OCI-LY1 (cell line): ENCODE measurements around the gene MYO16.

ENCODE experiments used
- H2AFZ ChIP-seq: fragments of 200-600 bp; sonication (generic), shearing (Covaris generic); 2 replicates; pipeline ENCODE4 v1.6.0; 2014; ENCODE audit warnings: antibody characterized with exemption, mild to moderate bottlenecking, low read length
- H3F3A ChIP-seq: fragments of 200-600 bp; sonication (generic), shearing (Covaris generic); 2 replicates; pipeline ENCODE4 v1.6.0; 2014; ENCODE audit warnings: mild to moderate bottlenecking, antibody characterized with exemption, low read length, moderate library complexity; ENCODE audit not compliant: insufficient read depth
- H3K27ac ChIP-seq: fragments of 200-600 bp; sonication (generic); 2 replicates; pipeline ENCODE4 v1.5.1; 2014; ENCODE audit warnings: low read length, mixed run types, mild to moderate bottlenecking, low read depth; ENCODE audit not compliant: poor library complexity, severe bottlenecking
- H3K27me3 ChIP-seq: fragments of 200-600 bp; sonication (generic); 2 replicates; pipeline ENCODE4 v1.6.0; 2014; ENCODE audit warnings: antibody characterized with exemption, mild to moderate bottlenecking, low read length, moderate library complexity; ENCODE audit not compliant: insufficient read depth
- H3K36me3 ChIP-seq: fragments of 200-600 bp; sonication (generic); 2 replicates; pipeline ENCODE4 v1.6.1; 2014; ENCODE audit warnings: mild to moderate bottlenecking, antibody characterized with exemption, low read length, moderate library complexity, mixed read lengths; ENCODE audit not compliant: insufficient read depth
- H3K4me1 ChIP-seq: fragments of 200-600 bp; sonication (generic); 2 replicates; pipeline ENCODE4 v1.5.1; 2014; ENCODE audit warnings: mild to moderate bottlenecking, low read length, moderate library complexity; ENCODE audit not compliant: insufficient read depth, severe bottlenecking
- H3K4me2 ChIP-seq: fragments of 200-600 bp; sonication (generic), shearing (Covaris generic); 2 replicates; pipeline ENCODE4 v1.6.1; 2014; ENCODE audit warnings: low read length
- H3K4me3 ChIP-seq: fragments of 200-600 bp; sonication (generic); 2 replicates; pipeline ENCODE4 v1.5.1; 2014; ENCODE audit warnings: low read length, low read depth, mild to moderate bottlenecking, mixed read lengths; ENCODE audit not compliant: poor library complexity, severe bottlenecking
- H3K79me2 ChIP-seq: fragments of 200-600 bp; shearing (Covaris generic); 2 replicates; pipeline ENCODE4 v1.6.1; 2016; ENCODE audit warnings: mixed run types, low read length, mixed read lengths; ENCODE audit not compliant: insufficient read depth
- H3K9ac ChIP-seq: fragments of 200-600 bp; sonication (generic), shearing (Covaris generic); 2 replicates; pipeline ENCODE4 v1.6.1; 2014; ENCODE audit warnings: mild to moderate bottlenecking, low read length, mixed read lengths
- H3K9me2 ChIP-seq: fragments of 200-600 bp; sonication (generic), shearing (Covaris generic); 2 replicates; pipeline ENCODE4 v1.6.1; 2014; ENCODE audit warnings: low read depth, mild to moderate bottlenecking, low read length, mixed read lengths
- H3K9me3 ChIP-seq: fragments of 200-600 bp; shearing (Covaris generic); 2 replicates; pipeline ENCODE4 v1.6.1; 2014; ENCODE audit warnings: low read length, mixed read lengths
- H4K20me1 ChIP-seq: fragments of 200-600 bp; sonication (generic), shearing (Covaris generic); 2 replicates; pipeline ENCODE4 v1.6.0; 2016; ENCODE audit warnings: mild to moderate bottlenecking, low read length; ENCODE audit not compliant: insufficient read depth
- EZH2 ChIP-seq: fragments of 200-600 bp; sonication (generic), shearing (Covaris generic); IDR thresholded peaks from 2 replicates; pipeline ENCODE4 v1.8.0; 2017; ENCODE audit warnings: borderline replicate concordance, mixed run types, mild to moderate bottlenecking, antibody characterized with exemption, low read length, moderate library complexity, mixed read lengths
- TF ChIP-seq, protein P1 (sequence below): fragments of 200-600 bp; sonication (generic), shearing (Covaris generic); IDR thresholded peaks from 2 replicates; pipeline ENCODE4 v1.5.1; 2017; ENCODE audit warnings: mild to moderate bottlenecking, antibody characterized with exemption, low read length, moderate library complexity, mixed read lengths

MYO16 gene

GRCh38 chr13:109156181-109156935 lies 526.9 kb downstream of the MYO16 start:
- H3K4me1 ChIP-seq = peaks cover 31% of the 10 kb centered on the region
- H2AFZ ChIP-seq = no peak overlapping the region
- H3K4me3 ChIP-seq = no peak overlapping the region
- TF ChIP-seq, protein P1, sequence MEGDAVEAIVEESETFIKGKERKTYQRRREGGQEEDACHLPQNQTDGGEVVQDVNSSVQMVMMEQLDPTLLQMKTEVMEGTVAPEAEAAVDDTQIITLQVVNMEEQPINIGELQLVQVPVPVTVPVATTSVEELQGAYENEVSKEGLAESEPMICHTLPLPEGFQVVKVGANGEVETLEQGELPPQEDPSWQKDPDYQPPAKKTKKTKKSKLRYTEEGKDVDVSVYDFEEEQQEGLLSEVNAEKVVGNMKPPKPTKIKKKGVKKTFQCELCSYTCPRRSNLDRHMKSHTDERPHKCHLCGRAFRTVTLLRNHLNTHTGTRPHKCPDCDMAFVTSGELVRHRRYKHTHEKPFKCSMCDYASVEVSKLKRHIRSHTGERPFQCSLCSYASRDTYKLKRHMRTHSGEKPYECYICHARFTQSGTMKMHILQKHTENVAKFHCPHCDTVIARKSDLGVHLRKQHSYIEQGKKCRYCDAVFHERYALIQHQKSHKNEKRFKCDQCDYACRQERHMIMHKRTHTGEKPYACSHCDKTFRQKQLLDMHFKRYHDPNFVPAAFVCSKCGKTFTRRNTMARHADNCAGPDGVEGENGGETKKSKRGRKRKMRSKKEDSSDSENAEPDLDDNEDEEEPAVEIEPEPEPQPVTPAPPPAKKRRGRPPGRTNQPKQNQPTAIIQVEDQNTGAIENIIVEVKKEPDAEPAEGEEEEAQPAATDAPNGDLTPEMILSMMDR = no peak
- no peak for TF ChIP-seq EZH2
- H3K27ac ChIP-seq = no peak overlapping the region
- H3K27me3 ChIP-seq = no peaks in the 10 kb centered on the region
- no peaks in the 10 kb centered on the region for H3F3A ChIP-seq
- H3K36me3 ChIP-seq = no peaks in the 10 kb centered on the region; the same call in 1 of the 2 replicates
- H3K79me2 ChIP-seq = no peaks in the 10 kb centered on the region
- no peaks in the 10 kb centered on the region for H3K9me2 ChIP-seq
- H3K9me3 ChIP-seq = no peaks in the 10 kb centered on the region
- no peak overlapping the region for H3K4me2 ChIP-seq
- no peaks in the 10 kb centered on the region for H4K20me1 ChIP-seq
- H3K9ac ChIP-seq = no peak overlapping the region

- no peak overlapping the region for H3K4me3 ChIP-seq
- no peaks in the 10 kb centered on the region; the same call in 1 of the 2 replicates for H3K36me3 ChIP-seq
- peaks cover 40% of the 10 kb centered on the region for H3K4me1 ChIP-seq
- no peak overlapping the region for H2AFZ ChIP-seq
- H3K79me2 ChIP-seq = no peaks in the 10 kb centered on the region
- no peaks in the 10 kb centered on the region for H4K20me1 ChIP-seq
- H3K9me3 ChIP-seq = no peaks in the 10 kb centered on the region
- no peak overlapping the region for H3K27ac ChIP-seq
- H3K9me2 ChIP-seq = no peaks in the 10 kb centered on the region
- no peak overlapping the region for H3K9ac ChIP-seq
- H3K27me3 ChIP-seq = no peaks in the 10 kb centered on the region
- no peak overlapping the region for H3K4me2 ChIP-seq
- no peaks in the 10 kb centered on the region for H3F3A ChIP-seq
- TF ChIP-seq EZH2 = no peak
- TF ChIP-seq, protein P1 = no peak
Measured at GRCh38 chr13:109157275-109157674, 527.9 kb downstream of the MYO16 start.

- H3K79me2 ChIP-seq = no peaks in the 10 kb centered on the region
- no peak overlapping the region for H3K4me2 ChIP-seq
- H4K20me1 ChIP-seq = no peaks in the 10 kb centered on the region
- no peaks in the 10 kb centered on the region for H3F3A ChIP-seq
- TF ChIP-seq EZH2 = no peak
- TF ChIP-seq, protein P1 = no peak
- H3K9me3 ChIP-seq = no peaks in the 10 kb centered on the region
- no peak overlapping the region for H2AFZ ChIP-seq
- no peak overlapping the region for H3K9ac ChIP-seq
- no peaks in the 10 kb centered on the region for H3K9me2 ChIP-seq
- no peaks in the 10 kb centered on the region; the same call in 1 of the 2 replicates for H3K36me3 ChIP-seq
- H3K27ac ChIP-seq = no peak overlapping the region
- no peaks in the 10 kb centered on the region for H3K27me3 ChIP-seq
- H3K4me1 ChIP-seq = peaks cover 48% of the 10 kb centered on the region
- H3K4me3 ChIP-seq = no peak overlapping the region
Measured at GRCh38 chr13:109158383-109158782, 529.0 kb downstream of the MYO16 start.
